ENCODE data around the gene HNRNPUL1. TPM values are rescaled to one million over a fixed set of nuclear protein-coding genes. Genes with fewer than 3 reads are reported as not detected.

Gene HNRNPUL1
- total RNA-seq, 1 donor = 114 TPM

GRCh38 chr19:41325640-41325946 lies 61.4 kb downstream of the HNRNPUL1 start:
- peaks cover 11% of the 10 kb centered on the region for H3K36me3 ChIP-seq (ENCODE audit: insufficient read depth, low read length)
- H3K4me1 ChIP-seq (ENCODE audit: insufficient read depth, low read length) = peaks cover 78% of the 10 kb centered on the region
- no peak for TF ChIP-seq CTCF (IDR thresholded peaks at IDR 0.05; ENCODE audit: extremely low read depth, low read depth, low read length)
- no peaks in the 10 kb centered on the region for H3K27me3 ChIP-seq (ENCODE audit: insufficient read depth, low read length)
- H4K20me1 ChIP-seq (ENCODE audit: insufficient read depth, low read length) = peaks cover 1% of the 10 kb centered on the region
- H3K27ac ChIP-seq (ENCODE audit: low read depth, low read length) = peak overlapping the region; percentile 100
- DNase-seq (ENCODE audit: insufficient read length, low spot score, missing footprints) = no peak
- H2AFZ ChIP-seq (ENCODE audit: low read length) = no peak overlapping the region
- no peaks in the 10 kb centered on the region for H3K9me3 ChIP-seq (ENCODE audit: low read depth, low read length)
- peak overlapping the region; percentile 76 for H3K4me2 ChIP-seq (ENCODE audit: insufficient read depth, low read length)
- peak overlapping the region; percentile 52 for H3K4me3 ChIP-seq (ENCODE audit: insufficient read depth, low read length)
- peaks cover 7% of the 10 kb centered on the region for H3K79me2 ChIP-seq (ENCODE audit: insufficient read depth, low read length)

DNA sequence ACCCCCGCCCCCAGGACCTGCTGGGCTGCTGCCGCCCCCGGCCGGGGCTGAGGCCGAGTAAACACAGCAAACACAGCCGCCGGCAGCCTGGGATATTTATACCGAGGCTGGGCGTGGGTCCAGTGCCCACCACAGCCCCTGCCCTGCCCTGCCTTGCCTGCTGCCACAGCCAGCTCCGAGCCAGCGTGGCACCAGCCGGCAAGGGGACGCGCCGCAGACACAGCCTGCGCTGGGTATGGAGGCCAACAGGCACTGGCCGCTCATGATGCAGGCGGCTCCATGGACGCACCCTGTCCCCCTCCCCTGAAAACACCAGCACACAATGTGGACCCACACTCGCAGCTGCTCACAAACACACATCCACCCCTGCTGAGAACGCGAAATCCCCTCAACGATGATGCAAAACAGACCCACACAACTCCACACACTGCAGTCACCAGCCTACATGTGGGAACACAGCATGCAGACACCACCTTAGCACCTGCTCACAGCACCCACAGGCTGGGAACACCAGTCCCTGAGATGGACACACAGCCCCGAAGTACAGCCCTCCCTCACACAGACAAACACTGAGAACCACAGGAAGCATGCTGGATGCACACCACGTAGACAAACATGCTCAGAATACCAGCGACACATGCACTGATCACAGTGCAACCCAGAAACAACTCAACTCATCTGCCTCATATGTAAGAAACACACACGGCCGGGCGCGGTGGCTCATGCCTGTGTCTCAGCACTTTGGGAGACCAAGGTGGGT lies 62.0 kb downstream of the HNRNPUL1 start:
- Histone ChIP-seq H3K36me3 (ENCODE audit: insufficient read depth, low read length) (peaks cover 8% of the 10 kb centered on the region), H3K79me2 (ENCODE audit: insufficient read depth, low read length) (peaks cover 7% of the 10 kb centered on the region), H3K27me3 (ENCODE audit: insufficient read depth, low read length) (no peaks in the 10 kb centered on the region), H3K4me2 (ENCODE audit: insufficient read depth, low read length) (peak overlapping the region; percentile 76), H3K4me1 (ENCODE audit: insufficient read depth, low read length) (peaks cover 78% of the 10 kb centered on the region), H2AFZ (ENCODE audit: low read length) (peak overlapping the region; percentile 16), H3K9me3 (ENCODE audit: low read depth, low read length) (no peaks in the 10 kb centered on the region), H4K20me1 (ENCODE audit: insufficient read depth, low read length) (no peaks in the 10 kb centered on the region), H3K27ac (ENCODE audit: low read depth, low read length) (peak overlapping the region; percentile 100), H3K4me3 (ENCODE audit: insufficient read depth, low read length) (peak overlapping the region; percentile 52)
- DNase-seq (ENCODE audit: insufficient read length, low spot score, missing footprints) = peak; percentile 94
- TF ChIP-seq CTCF (IDR thresholded peaks at IDR 0.05; ENCODE audit: extremely low read depth, low read depth, low read length) = no peak

- peaks cover 18% of the 10 kb centered on the region for H3K36me3 ChIP-seq (ENCODE audit: insufficient read depth, low read length)
- no peaks in the 10 kb centered on the region for H3K27me3 ChIP-seq (ENCODE audit: insufficient read depth, low read length)
- H2AFZ ChIP-seq (ENCODE audit: low read length) = peak overlapping the region; percentile 42
- H3K4me3 ChIP-seq (ENCODE audit: insufficient read depth, low read length) = peak overlapping the region; percentile 46
- no peak for TF ChIP-seq CTCF (IDR thresholded peaks at IDR 0.05; ENCODE audit: extremely low read depth, low read depth, low read length)
- H3K4me1 ChIP-seq (ENCODE audit: insufficient read depth, low read length) = peaks cover 70% of the 10 kb centered on the region
- peak overlapping the region; percentile 100 for H3K27ac ChIP-seq (ENCODE audit: low read depth, low read length)
- peaks cover 7% of the 10 kb centered on the region for H3K79me2 ChIP-seq (ENCODE audit: insufficient read depth, low read length)
- H3K4me2 ChIP-seq (ENCODE audit: insufficient read depth, low read length) = peak overlapping the region; percentile 76
- DNase-seq (ENCODE audit: insufficient read length, low spot score, missing footprints) = peak; percentile 95
- no peaks in the 10 kb centered on the region for H4K20me1 ChIP-seq (ENCODE audit: insufficient read depth, low read length)
- H3K9me3 ChIP-seq (ENCODE audit: low read depth, low read length) = no peaks in the 10 kb centered on the region
Observed at GRCh38 chr19:41327076-41327575, 63.0 kb downstream of the HNRNPUL1 start.

- peaks cover 22% of the 10 kb centered on the region for H3K36me3 ChIP-seq (ENCODE audit: insufficient read depth, low read length)
- H3K9me3 ChIP-seq (ENCODE audit: low read depth, low read length) = no peaks in the 10 kb centered on the region
- H3K4me2 ChIP-seq (ENCODE audit: insufficient read depth, low read length) = peak overlapping the region; percentile 76
- no peak for TF ChIP-seq CTCF (IDR thresholded peaks at IDR 0.05; ENCODE audit: extremely low read depth, low read depth, low read length)
- peak overlapping the region; percentile 46 for H3K4me3 ChIP-seq (ENCODE audit: insufficient read depth, low read length)
- peak; percentile 98 for DNase-seq (ENCODE audit: insufficient read length, low spot score, missing footprints)
- no peaks in the 10 kb centered on the region for H4K20me1 ChIP-seq (ENCODE audit: insufficient read depth, low read length)
- H3K4me1 ChIP-seq (ENCODE audit: insufficient read depth, low read length) = peaks cover 65% of the 10 kb centered on the region
- peaks cover 7% of the 10 kb centered on the region for H3K79me2 ChIP-seq (ENCODE audit: insufficient read depth, low read length)
- H3K27ac ChIP-seq (ENCODE audit: low read depth, low read length) = peak overlapping the region; percentile 100
- H2AFZ ChIP-seq (ENCODE audit: low read length) = no peak overlapping the region
- H3K27me3 ChIP-seq (ENCODE audit: insufficient read depth, low read length) = no peaks in the 10 kb centered on the region
Observed at GRCh38 chr19:41327576-41328156, 63.5 kb downstream of the HNRNPUL1 start.
